ENCODE measurements around the gene CYFIP1. TPM values are rescaled to one million over a fixed set of nuclear protein-coding genes. Genes with fewer than 3 reads are reported as not detected.

The CYFIP1 gene
- total RNA-seq, 1 experiment from 2014 or later = 80.3 TPM

- ChIA-PET POLR2A (ENCODE audit: unreplicated experiment) (no interaction called here), CTCF (no interaction called here)
- no peak for DNase-seq
- BruUV-seq (replicated peaks) = no TSS peak
- no peaks in the 10 kb centered on the region for H4K20me1 ChIP-seq (ENCODE audit: low read length)
- no peak overlapping the region for H3K9ac ChIP-seq (ENCODE audit: low read length)
- H3K4me3 ChIP-seq (ENCODE audit: low read length) = no peak overlapping the region
- H3F3A ChIP-seq (ENCODE audit: low read length, unreplicated experiment) = no peaks in the 10 kb centered on the region
- no peak overlapping the region for H2AFZ ChIP-seq (ENCODE audit: low read length)
- H3K4me2 ChIP-seq (ENCODE audit: low read length) = no peak overlapping the region
- peaks cover 28% of the 10 kb centered on the region for H3K36me3 ChIP-seq (ENCODE audit: low read depth, low read length)
- TF ChIP-seq EZH2phosphoT487 (IDR thresholded peaks at IDR 0.05; ENCODE audit: borderline replicate concordance, low read length) = no peak
- TF ChIP-seq EZH2 (IDR thresholded peaks at IDR 0.05; ENCODE audit: low read length, unreplicated experiment) = no peak
- TF ChIP-seq CTCF (conservative IDR thresholded peaks at IDR 0.05; ENCODE audit: low read depth, low read length) = no peak
- no peak overlapping the region for H3K27ac ChIP-seq (ENCODE audit: low read length)
- ATAC-seq = no peak
- H3K79me2 ChIP-seq (ENCODE audit: low read length) = no peaks in the 10 kb centered on the region
- 0 out of 2 replicates have a peak, but pooled peaks cover 4% of the 10 kb centered on the region for H3K4me1 ChIP-seq (ENCODE audit: insufficient read depth, low read length)
- no peaks in the 10 kb centered on the region for H3K9me3 ChIP-seq (ENCODE audit: low read length)
- H3K9me2 ChIP-seq (replicated peaks; ENCODE audit: low read length) = no peaks in the 10 kb centered on the region
- intact Hi-C loops (cut with micrococcal nuclease) = no loop called here
- no peaks in the 10 kb centered on the region for H3K27me3 ChIP-seq (ENCODE audit: low read length)
These were observed 75.4 kb downstream of the CYFIP1 start for GRCh38 chr15:22904736-22905135.

- H3K4me3 ChIP-seq (ENCODE audit: low read length) = no peak overlapping the region
- H3K36me3 ChIP-seq (ENCODE audit: low read depth, low read length) = peaks cover 22% of the 10 kb centered on the region
- no peak overlapping the region for H3K4me2 ChIP-seq (ENCODE audit: low read length)
- 0 out of 2 replicates have a peak, but pooled peaks cover 3% of the 10 kb centered on the region for H3K4me1 ChIP-seq (ENCODE audit: insufficient read depth, low read length)
- POLR2A ChIA-PET (ENCODE audit: unreplicated experiment) = no interaction called here
- H4K20me1 ChIP-seq (ENCODE audit: low read length) = no peaks in the 10 kb centered on the region
- H3F3A ChIP-seq (ENCODE audit: low read length, unreplicated experiment) = no peaks in the 10 kb centered on the region
- H3K79me2 ChIP-seq (ENCODE audit: low read length) = no peaks in the 10 kb centered on the region
- H3K27ac ChIP-seq (ENCODE audit: low read length) = no peak overlapping the region
- no TSS peak for BruUV-seq (replicated peaks)
- intact Hi-C loops (cut with micrococcal nuclease) = no loop called here
- no peak for ATAC-seq
- no peaks in the 10 kb centered on the region for H3K9me2 ChIP-seq (replicated peaks; ENCODE audit: low read length)
- H3K9me3 ChIP-seq (ENCODE audit: low read length) = no peaks in the 10 kb centered on the region
- CTCF ChIA-PET = no interaction called here
- no peak for TF ChIP-seq CTCF (conservative IDR thresholded peaks at IDR 0.05; ENCODE audit: low read depth, low read length)
- no peak for DNase-seq
- no peaks in the 10 kb centered on the region for H3K27me3 ChIP-seq (ENCODE audit: low read length)
- no peak overlapping the region for H2AFZ ChIP-seq (ENCODE audit: low read length)
- no peak overlapping the region for H3K9ac ChIP-seq (ENCODE audit: low read length)
These were observed 76.1 kb downstream of the CYFIP1 start for GRCh38 chr15:22903961-22904534.

- Histone ChIP-seq H3K9ac (ENCODE audit: low read length) (no peak overlapping the region), H2AFZ (ENCODE audit: low read length) (no peak overlapping the region), H3K36me3 (ENCODE audit: low read depth, low read length) (peaks cover 19% of the 10 kb centered on the region), H3K4me1 (ENCODE audit: insufficient read depth, low read length) (no peaks in the 10 kb centered on the region), H3K27ac (ENCODE audit: low read length) (no peak overlapping the region), H3K4me3 (ENCODE audit: low read length) (no peak overlapping the region), H3F3A (ENCODE audit: low read length, unreplicated experiment) (no peaks in the 10 kb centered on the region), H4K20me1 (ENCODE audit: low read length) (no peaks in the 10 kb centered on the region), H3K4me2 (ENCODE audit: low read length) (no peak overlapping the region), H3K9me2 (replicated peaks; ENCODE audit: low read length) (no peaks in the 10 kb centered on the region), H3K27me3 (ENCODE audit: low read length) (no peaks in the 10 kb centered on the region), H3K79me2 (ENCODE audit: low read length) (no peaks in the 10 kb centered on the region), H3K9me3 (ENCODE audit: low read length) (no peaks in the 10 kb centered on the region)
- ATAC-seq (no peak), DNase-seq (no peak)
- POLR2A ChIA-PET (ENCODE audit: unreplicated experiment) = no interaction called here
- intact Hi-C loops (cut with micrococcal nuclease) = no loop called here
- CTCF ChIA-PET = no interaction called here
- no TSS peak for BruUV-seq (replicated peaks)
- TF ChIP-seq EZH2 (IDR thresholded peaks at IDR 0.05; ENCODE audit: low read length, unreplicated experiment) (no peak), CTCF (conservative IDR thresholded peaks at IDR 0.05; ENCODE audit: low read depth, low read length) (no peak), EZH2phosphoT487 (IDR thresholded peaks at IDR 0.05; ENCODE audit: borderline replicate concordance, low read length) (no peak)
These were observed 76.7 kb downstream of the CYFIP1 start for GRCh38 chr15:22903427-22903826.

Measured in PC-3 (cell line).